Osteoblast (primary cell): ENCODE measurements around the gene TRA2A. TPM values are rescaled to one million over a fixed set of nuclear protein-coding genes. Genes with fewer than 3 reads are reported as not detected.

ENCODE experiments used
- DNase-seq: peaks from one replicate; pipeline ENCODE4 v3.0.0; 2011; ENCODE audit warnings: low spot score, mixed read lengths; ENCODE audit not compliant: insufficient read length; ENCODE audit errors: missing footprints
- H2AFZ ChIP-seq: 2 replicates; pipeline ENCODE4 v1.6.0; 2011; ENCODE audit warnings: mild to moderate bottlenecking, low read length
- H3K27ac ChIP-seq: 2 replicates; pipeline ENCODE4 v1.5.1; 2011; ENCODE audit warnings: mild to moderate bottlenecking, low read depth, low read length, moderate library complexity
- H3K27me3 ChIP-seq: 2 replicates; pipeline ENCODE4 v1.6.0; 2012; ENCODE audit warnings: mild to moderate bottlenecking, control low read depth, inconsistent platforms, low read length, moderate library complexity; ENCODE audit not compliant: insufficient read depth
- H3K36me3 ChIP-seq: 2 replicates; pipeline ENCODE4 v1.5.1; 2011; ENCODE audit warnings: mild to moderate bottlenecking, low read length, control low read depth, moderate library complexity; ENCODE audit not compliant: insufficient read depth
- H3K4me1 ChIP-seq: 2 replicates; pipeline ENCODE4 v1.5.1; 2011; ENCODE audit warnings: mild to moderate bottlenecking, low read length, control low read depth, moderate library complexity; ENCODE audit not compliant: insufficient read depth
- H3K4me2 ChIP-seq: 2 replicates; pipeline ENCODE4 v1.6.0; 2011; ENCODE audit warnings: mild to moderate bottlenecking, low read length; ENCODE audit not compliant: insufficient read depth
- H3K4me3 ChIP-seq: fragments of 200-600 bp; sonication (generic); 3 replicates; pipeline ENCODE4 v1.5.1; 2012; ENCODE audit warnings: mild to moderate bottlenecking, low read length, inconsistent platforms; ENCODE audit not compliant: insufficient read depth
- H3K79me2 ChIP-seq: 2 replicates; pipeline ENCODE4 v1.6.0; 2012; ENCODE audit warnings: mild to moderate bottlenecking, low read length, control low read depth, inconsistent platforms; ENCODE audit not compliant: insufficient read depth
- H3K9me3 ChIP-seq: 2 replicates; pipeline ENCODE4 v1.5.1; 2011; ENCODE audit warnings: low read depth, low read length, control low read depth
- H4K20me1 ChIP-seq: 2 replicates; pipeline ENCODE4 v1.6.0; 2012; ENCODE audit warnings: mild to moderate bottlenecking, low read length, control low read depth; ENCODE audit not compliant: insufficient read depth
- CTCF ChIP-seq: IDR thresholded peaks from 2 replicates; pipeline ENCODE4 v1.5.1; 2011; ENCODE audit warnings: mild to moderate bottlenecking, low read depth, low read length, moderate library complexity; ENCODE audit errors: extremely low read depth
- total RNA-seq: library from RNA; depleted of rRNA; stranded (reverse); fragments of >200 nt; gene quantifications from 2 replicates; pipeline ENCODE4 v1.2.3, GENCODE V29; 2012

The TRA2A gene
- total RNA-seq, 1 donor, result 25.7 TPM

DNA sequence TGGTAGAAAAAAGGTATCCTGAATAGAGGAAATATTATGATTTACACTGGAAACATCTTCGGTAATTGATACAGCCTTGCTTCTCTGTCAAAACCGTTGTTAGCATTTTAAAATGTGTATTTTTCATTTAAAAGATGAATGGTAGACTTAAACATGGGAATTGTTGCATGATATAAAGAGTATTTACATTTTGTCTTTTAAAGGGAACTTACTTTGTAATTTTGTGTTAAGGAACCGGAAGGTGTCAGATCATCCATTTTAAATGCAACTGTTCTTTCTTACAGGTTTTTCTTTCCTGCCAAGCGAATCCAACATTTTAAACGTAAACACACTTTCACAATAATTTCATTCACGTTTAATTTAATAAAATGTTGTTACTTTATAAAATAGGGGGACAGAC is 59.7 kb downstream of the TRA2A start:
- Histone ChIP-seq H3K4me2 (no peak overlapping the region), H3K9me3 (no peaks in the 10 kb centered on the region), H2AFZ (no peak overlapping the region), H3K4me3 (no peak overlapping the region), H3K27ac (no peak overlapping the region), H3K79me2 (peaks cover 24% of the 10 kb centered on the region), H4K20me1 (no peaks in the 10 kb centered on the region), H3K27me3 (peaks cover 93% of the 10 kb centered on the region), H3K36me3 (no peaks in the 10 kb centered on the region), H3K4me1 (peaks cover 24% of the 10 kb centered on the region)
- peak; percentile 69 for DNase-seq
- TF ChIP-seq CTCF, result no peak

- H3K79me2 ChIP-seq, result peaks cover 32% of the 10 kb centered on the region
- H3K4me3 ChIP-seq, result peak overlapping the region; percentile 78
- peaks cover 24% of the 10 kb centered on the region for H3K4me1 ChIP-seq
- peak overlapping the region; percentile 95 for H3K4me2 ChIP-seq
- TF ChIP-seq CTCF, result no peak
- no peaks in the 10 kb centered on the region for H4K20me1 ChIP-seq
- no peaks in the 10 kb centered on the region for H3K9me3 ChIP-seq
- H3K27me3 ChIP-seq, result peaks cover 89% of the 10 kb centered on the region
- peak; percentile 93 for DNase-seq
- no peak overlapping the region for H2AFZ ChIP-seq
- no peak overlapping the region for H3K27ac ChIP-seq
- no peaks in the 10 kb centered on the region for H3K36me3 ChIP-seq
Measured at GRCh38 chr7:23471106-23471859, 60.5 kb downstream of the TRA2A start.

GRCh38 chr7:23470330-23471105 is 61.3 kb downstream of the TRA2A start, which contains the start of gene IGF2BP3:
TSS of gene IGF2BP3 (minus strand) at chr7:23470491. CDS start at chr7:23470110, 381 bp downstream.
- Histone ChIP-seq H3K27me3 (peaks cover 82% of the 10 kb centered on the region), H3K36me3 (no peaks in the 10 kb centered on the region), H3K79me2 (peaks cover 35% of the 10 kb centered on the region), H3K4me1 (peaks cover 27% of the 10 kb centered on the region), H3K4me2 (peak within 1 kb of the TSS; percentile 95), H4K20me1 (no peaks in the 10 kb centered on the region), H3K9me3 (no peaks in the 10 kb centered on the region), H2AFZ (peak within 1 kb of the TSS; percentile 66), H3K4me3 (peak within 1 kb of the TSS; percentile 78), H3K27ac (peak within 1 kb of the TSS; percentile 60)
- peak; percentile 92 for DNase-seq
- TF ChIP-seq CTCF, result no peak

GRCh38 chr7:23469961-23470250 is 61.9 kb downstream of the TRA2A start:
- peak overlapping the region; percentile 78 for H3K4me3 ChIP-seq
- H3K79me2 ChIP-seq, result peaks cover 40% of the 10 kb centered on the region
- DNase-seq, result no peak
- peak overlapping the region; percentile 60 for H3K27ac ChIP-seq
- no peaks in the 10 kb centered on the region for H4K20me1 ChIP-seq
- H3K36me3 ChIP-seq, result no peaks in the 10 kb centered on the region
- H3K4me1 ChIP-seq, result peaks cover 30% of the 10 kb centered on the region
- H3K27me3 ChIP-seq, result peaks cover 76% of the 10 kb centered on the region
- no peak for TF ChIP-seq CTCF
- no peaks in the 10 kb centered on the region for H3K9me3 ChIP-seq
- H2AFZ ChIP-seq, result peak overlapping the region; percentile 66
- peak overlapping the region; percentile 95 for H3K4me2 ChIP-seq
